Type B pancreatic cell (in vitro differentiated cells): Measurements from ENCODE around the gene MYH7. TPM values are rescaled to one million over a fixed set of nuclear protein-coding genes. Genes with fewer than 3 reads are reported as not detected.
"Not testable (repeated sequence)": the region's sequence is repeated elsewhere in the genome, so short reads cannot be mapped to it uniquely, and the experiment has no call there.

ENCODE experiments used
- DNase-seq: peaks from one replicate; pipeline ENCODE4 v3.0.0; 2021; ENCODE audit warnings: mixed read lengths; ENCODE audit not compliant: unreplicated experiment; ENCODE audit errors: extremely low spot score
- H3K27ac Mint-ChIP-seq: 2 replicates; pipeline ENCODE4 v1.8.0; 2021; ENCODE audit warnings: mild to moderate bottlenecking, mixed read lengths
- H3K27me3 Mint-ChIP-seq: 2 replicates; pipeline ENCODE4 v1.8.0; 2021; ENCODE audit warnings: mixed read lengths
- H3K36me3 Mint-ChIP-seq: 2 replicates; pipeline ENCODE4 v1.8.0; 2021; ENCODE audit warnings: mixed read lengths
- H3K4me1 Mint-ChIP-seq: one replicate; pipeline ENCODE4 v1.8.0; 2021; ENCODE audit warnings: mixed read lengths; ENCODE audit not compliant: unreplicated experiment
- H3K4me3 Mint-ChIP-seq: 2 replicates; pipeline ENCODE4 v1.8.0; 2021; ENCODE audit warnings: mild to moderate bottlenecking, mixed read lengths
- H3K9me3 Mint-ChIP-seq: 2 replicates; pipeline ENCODE4 v1.8.0; 2021; ENCODE audit warnings: mixed read lengths
- CTCF ChIP-seq: fragments of 200-600 bp; sonication (generic); conservative IDR thresholded peaks from 2 replicates; pipeline ENCODE4 v1.5.0; 2021; ENCODE audit warnings: antibody characterized with exemption, mild to moderate bottlenecking
- total RNA-seq: library from RNA; stranded (reverse); gene quantifications from 2 replicates; pipeline ENCODE4 v1.2.1, GENCODE V29; 2021; ENCODE audit warnings: low replicate concordance

Gene MYH7
- total RNA-seq, 1 donor from 2014 or later, result 0.14 TPM

GRCh38 chr14:23398348-23398747 lies 37.1 kb downstream of the MYH7 start:
- no peaks in the 10 kb centered on the region for H3K36me3 Mint-ChIP-seq
- H3K9me3 Mint-ChIP-seq, result peaks cover 3% of the 10 kb centered on the region
- no peak overlapping the region for H3K27ac Mint-ChIP-seq
- no peak for DNase-seq
- no peak for TF ChIP-seq CTCF
- peaks cover 7% of the 10 kb centered on the region for H3K27me3 Mint-ChIP-seq
- no peak overlapping the region for H3K4me3 Mint-ChIP-seq
- H3K4me1 Mint-ChIP-seq, result peaks cover 9% of the 10 kb centered on the region

GRCh38 chr14:23396781-23397407 lies 38.6 kb downstream of the MYH7 start:
- no peak for DNase-seq
- Mint-ChIP-seq H3K27me3 (peaks cover 10% of the 10 kb centered on the region), H3K36me3 (no peaks in the 10 kb centered on the region), H3K4me1 (peaks cover 9% of the 10 kb centered on the region), H3K27ac (no peak overlapping the region), H3K9me3 (peaks cover 3% of the 10 kb centered on the region), H3K4me3 (no peak overlapping the region)
- TF ChIP-seq CTCF, result no peak

GRCh38 chr14:23396126-23396525 lies 39.3 kb downstream of the MYH7 start:
- Mint-ChIP-seq H3K4me1 (peaks cover 9% of the 10 kb centered on the region), H3K4me3 (no peak overlapping the region), H3K27ac (no peak overlapping the region), H3K36me3 (no peaks in the 10 kb centered on the region), H3K9me3 (peaks cover 3% of the 10 kb centered on the region), H3K27me3 (peaks cover 10% of the 10 kb centered on the region)
- no peak for DNase-seq
- no peak for TF ChIP-seq CTCF

GRCh38 chr14:23392613-23393012 lies 42.8 kb downstream of the MYH7 start:
- TF ChIP-seq CTCF, result no peak
- H3K27ac Mint-ChIP-seq, result no peak overlapping the region
- peaks cover 12% of the 10 kb centered on the region for H3K27me3 Mint-ChIP-seq
- no peak overlapping the region for H3K4me3 Mint-ChIP-seq
- no peaks in the 10 kb centered on the region for H3K4me1 Mint-ChIP-seq
- H3K36me3 Mint-ChIP-seq, result no peaks in the 10 kb centered on the region
- H3K9me3 Mint-ChIP-seq, result peaks cover 3% of the 10 kb centered on the region
- DNase-seq, result no peak

GRCh38 chr14:23389871-23390270 lies 45.6 kb downstream of the MYH7 start:
- H3K9me3 Mint-ChIP-seq, H3K36me3 Mint-ChIP-seq, H3K4me1 Mint-ChIP-seq, H3K4me3 Mint-ChIP-seq, H3K27ac Mint-ChIP-seq, DNase-seq: not testable (repeated sequence)
- peaks cover 14% of the 10 kb centered on the region for H3K27me3 Mint-ChIP-seq

GRCh38 chr14:23389396-23389795 lies 46.1 kb downstream of the MYH7 start:
- H3K4me3 Mint-ChIP-seq, result no peak overlapping the region
- no peaks in the 10 kb centered on the region for H3K36me3 Mint-ChIP-seq
- H3K27ac Mint-ChIP-seq, result no peak overlapping the region
- peaks cover 14% of the 10 kb centered on the region for H3K27me3 Mint-ChIP-seq
- no peak for DNase-seq
- peaks cover 7% of the 10 kb centered on the region for H3K4me1 Mint-ChIP-seq
- H3K9me3 Mint-ChIP-seq, result peaks cover 3% of the 10 kb centered on the region
- no peak for TF ChIP-seq CTCF
